Endothelial cell of umbilical vein (primary cell): ENCODE measurements around the gene DLG1.

Experiments
- EZH2 ChIP-seq: IDR thresholded peaks from 2 replicates; pipeline ENCODE4 v1.6.1; 2012; ENCODE audit warnings: borderline replicate concordance, low read depth, mild to moderate bottlenecking, moderate library complexity, low read length, inconsistent platforms; ENCODE audit not compliant: severe bottlenecking
- FOS ChIP-seq: IDR thresholded peaks from 2 replicates; pipeline ENCODE4 v1.6.1; 2011; ENCODE audit warnings: mild to moderate bottlenecking, low read length, moderate library complexity, borderline replicate concordance; ENCODE audit not compliant: insufficient read depth
- JUN ChIP-seq: IDR thresholded peaks from 2 replicates; pipeline ENCODE4 v1.6.1; 2011; ENCODE audit warnings: borderline replicate concordance, low read depth; ENCODE audit not compliant: insufficient read length, insufficient read depth
- MAX ChIP-seq: IDR thresholded peaks from 2 replicates; pipeline ENCODE4 v1.6.1; 2011; ENCODE audit not compliant: insufficient read depth, insufficient read length
- POLR2AphosphoS5 ChIP-seq: IDR thresholded peaks from 2 replicates; pipeline ENCODE4 v1.6.1; 2012; ENCODE audit warnings: low read depth, mild to moderate bottlenecking, control low read depth, low read length, moderate library complexity; ENCODE audit not compliant: insufficient read depth
- TF ChIP-seq, protein P1 (sequence below), 2 donors: IDR thresholded peaks; 1 replicate in 1 of 2; 2 replicates in 1 of 2; pipeline ENCODE4 v1.5.1; 2011; ENCODE audit warnings: low read length in 2 of 2, mild to moderate bottlenecking in 2 of 2, moderate library complexity in 2 of 2, control low read depth in 1 of 2, inconsistent platforms in 1 of 2, low read depth in 1 of 2; ENCODE audit not compliant: insufficient read depth in 1 of 2; ENCODE audit errors: extremely low read depth in 1 of 2

GRCh38 chr3:197012540-197012883 lies 285.9 kb downstream of the DLG1 start:
- TF ChIP-seq, protein P1, sequence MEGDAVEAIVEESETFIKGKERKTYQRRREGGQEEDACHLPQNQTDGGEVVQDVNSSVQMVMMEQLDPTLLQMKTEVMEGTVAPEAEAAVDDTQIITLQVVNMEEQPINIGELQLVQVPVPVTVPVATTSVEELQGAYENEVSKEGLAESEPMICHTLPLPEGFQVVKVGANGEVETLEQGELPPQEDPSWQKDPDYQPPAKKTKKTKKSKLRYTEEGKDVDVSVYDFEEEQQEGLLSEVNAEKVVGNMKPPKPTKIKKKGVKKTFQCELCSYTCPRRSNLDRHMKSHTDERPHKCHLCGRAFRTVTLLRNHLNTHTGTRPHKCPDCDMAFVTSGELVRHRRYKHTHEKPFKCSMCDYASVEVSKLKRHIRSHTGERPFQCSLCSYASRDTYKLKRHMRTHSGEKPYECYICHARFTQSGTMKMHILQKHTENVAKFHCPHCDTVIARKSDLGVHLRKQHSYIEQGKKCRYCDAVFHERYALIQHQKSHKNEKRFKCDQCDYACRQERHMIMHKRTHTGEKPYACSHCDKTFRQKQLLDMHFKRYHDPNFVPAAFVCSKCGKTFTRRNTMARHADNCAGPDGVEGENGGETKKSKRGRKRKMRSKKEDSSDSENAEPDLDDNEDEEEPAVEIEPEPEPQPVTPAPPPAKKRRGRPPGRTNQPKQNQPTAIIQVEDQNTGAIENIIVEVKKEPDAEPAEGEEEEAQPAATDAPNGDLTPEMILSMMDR (IDR thresholded peaks at IDR 0.05; ENCODE audit: extremely low read depth in 1 of 2, insufficient read depth in 1 of 2, low read depth in 1 of 2, low read length in 2 of 2), result no peak
- TF ChIP-seq POLR2AphosphoS5, result no peak
- no peak for TF ChIP-seq FOS
- TF ChIP-seq JUN, result no peak
- TF ChIP-seq MAX, result no peak
- no peak for TF ChIP-seq EZH2
